A549 treated with GW870086 at 1 μM for 4 hours (cell line): ENCODE results near the gene CCNQ. TPM values are rescaled to one million over a fixed set of nuclear protein-coding genes. Genes with fewer than 3 reads are reported as not detected.

ENCODE experiments used
- total RNA-seq: library from RNA; stranded (reverse); fragments of 200-300 nt; extraction: Qiagen RNA extraction; gene quantifications from 5 replicates; pipeline ENCODE4 v1.2.3, GENCODE V29; 2022; ENCODE audit warnings: low read depth

CCNQ gene
- 44.6 to 59.4 TPM (median 58.5 TPM) in 5 replicates for total RNA-seq

GRCh38 chrX:153598541-153599191, at the start of gene CCNQ:
Gene CCNQ (minus strand): TSS chrX:153599139. CDS start chrX:153599073, 66 bp downstream.

GRCh38 chrX:153646620-153647373, 47.9 kb upstream of the CCNQ start, which contains the start of gene DUSP9:
Gene DUSP9 (plus strand): TSS chrX:153647203. CDS start chrX:153647954, 751 bp downstream.

Other genes with a start within 250 kb of the CCNQ start
- 0.07 TPM in 1 of 5 replicates, not detected in the others for gene PNMA6E, start 197.8 kb downstream of the CCNQ start, total RNA-seq
- 0.42 to 0.59 TPM (median 0.57 TPM) in 5 replicates for gene ZFP92, start 187.7 kb downstream of the CCNQ start, total RNA-seq
- gene TREX2, start 153.1 kb downstream of the CCNQ start, total RNA-seq = 1.1 to 1.7 TPM (median 1.2 TPM) in 5 replicates
- 49.8 to 59.6 TPM (median 54.3 TPM) in 5 replicates for gene HAUS7, start 128.6 kb downstream of the CCNQ start, total RNA-seq
- gene BGN, start 104.2 kb downstream of the CCNQ start, total RNA-seq = 0.07 TPM in 1 of 5 replicates, not detected in the others
- gene ATP2B3, start 81.5 kb downstream of the CCNQ start, total RNA-seq = 0.07 to 0.23 TPM (median 0.15 TPM) in 5 replicates
- gene DUSP9, start 48.1 kb upstream of the CCNQ start, total RNA-seq = 1.00 to 1.8 TPM (median 1.5 TPM) in 5 replicates
- 0.13 to 0.31 TPM (median 0.24 TPM) in 4 of 5 replicates, not detected in the other for gene PNCK, start 74.7 kb upstream of the CCNQ start, total RNA-seq
- gene SLC6A8, start 88.8 kb upstream of the CCNQ start, total RNA-seq = 11.3 to 13.3 TPM (median 11.9 TPM) in 5 replicates
- gene BCAP31, start 125.2 kb upstream of the CCNQ start, total RNA-seq = 350 to 420 TPM (median 366 TPM) in 5 replicates
- 2.3 to 4.7 TPM (median 3.6 TPM) in 5 replicates for gene ABCD1, start 125.7 kb upstream of the CCNQ start, total RNA-seq
- gene PLXNB3, start 165.1 kb upstream of the CCNQ start, total RNA-seq = 2.4 to 4.3 TPM (median 3.6 TPM) in 5 replicates
- gene SRPK3, start 181.9 kb upstream of the CCNQ start, total RNA-seq = not detected in 5 replicates
- 58.5 to 62.8 TPM (median 59.4 TPM) in 5 replicates for gene IDH3G, start 195.2 kb upstream of the CCNQ start, total RNA-seq
- 399 to 451 TPM (median 405 TPM) in 5 replicates for gene SSR4, start 195.5 kb upstream of the CCNQ start, total RNA-seq
- 2.2 to 4.1 TPM (median 3.4 TPM) in 5 replicates for gene PDZD4, start 231.4 kb upstream of the CCNQ start, total RNA-seq